Common myeloid progenitor, CD34-positive (primary cell): ENCODE results near the gene OTUD7B.

Source experiments
- CTCF ChIA-PET: fragments of 350-600 bp; sonication (Branson Sonifier 250); formaldehyde crosslinking; loops from one replicate; lab custom pipeline; 2021; ENCODE audit warnings: antibody characterized with exemption; lab: Charles Lee
- POLR2A ChIA-PET: fragments of 350-600 bp; sonication (Branson Sonifier 250); formaldehyde crosslinking; loops from one replicate; lab custom pipeline; 2021; ENCODE audit warnings: antibody characterized with exemption; lab: Charles Lee
- DNase-seq, 3 donors: peaks; one replicate each; pipeline versions ENCODE4 v3.0.0 to v3.0.0-alpha.2; 2013
- H3K27ac ChIP-seq, 2 experiments: 1 replicate in 1 of 2; 2 replicates in 1 of 2; pipeline ENCODE4 v1.7.0; 2013; ENCODE audit warnings: inconsistent platforms in 2 of 2, low read length in 2 of 2, mild to moderate bottlenecking in 2 of 2, low read depth in 1 of 2, moderate library complexity in 1 of 2; ENCODE audit not compliant: severe bottlenecking in 2 of 2, insufficient read depth in 1 of 2, poor library complexity in 1 of 2
- H3K27me3 ChIP-seq, 5 experiments: replicated peaks in 2 of 5; 1 replicate in 3 of 5; 2 replicates in 2 of 5; pipeline versions ENCODE4 v1.6.1 to v1.7.0; 2013; ENCODE audit warnings: low read length in 4 of 5, mild to moderate bottlenecking in 2 of 5, moderate library complexity in 2 of 5, inconsistent platforms in 1 of 5; ENCODE audit not compliant: insufficient read depth in 5 of 5, control insufficient read depth in 4 of 5
- H3K36me3 ChIP-seq, 4 experiments: 1 replicate in 2 of 4; 2 replicates in 2 of 4; pipeline versions ENCODE4 v1.6.1 to v1.7.0; 2013; ENCODE audit warnings: low read length in 3 of 4, control low read depth in 1 of 4, mild to moderate bottlenecking in 1 of 4; ENCODE audit not compliant: control insufficient read depth in 4 of 4, insufficient read depth in 4 of 4
- H3K4me1 ChIP-seq, 4 experiments: 1 replicate in 3 of 4; 2 replicates in 1 of 4; pipeline versions ENCODE4 v1.6.1 to v1.7.1; 2013; ENCODE audit warnings: low read length in 3 of 4, mild to moderate bottlenecking in 3 of 4, control low read depth in 1 of 4, inconsistent platforms in 1 of 4, moderate library complexity in 1 of 4; ENCODE audit not compliant: control insufficient read depth in 4 of 4, insufficient read depth in 4 of 4; ENCODE audit errors: control extremely low read depth in 1 of 4
- H3K4me3 ChIP-seq, 7 experiments: 1 replicate in 4 of 7; 2 replicates in 3 of 7; pipeline versions ENCODE4 v1.5.1 to v1.7.0; 2013; ENCODE audit warnings: mild to moderate bottlenecking in 7 of 7, low read length in 6 of 7, moderate library complexity in 6 of 7, inconsistent platforms in 2 of 7, low read depth in 2 of 7, control low read depth in 1 of 7; ENCODE audit not compliant: insufficient read depth in 4 of 7, control insufficient read depth in 1 of 7; ENCODE audit errors: extremely low read depth in 1 of 7
- H3K9me3 ChIP-seq, 5 experiments: 1 replicate in 4 of 5; 2 replicates in 1 of 5; pipeline versions ENCODE4 v1.6.1 to v1.7.1; 2013; ENCODE audit warnings: low read length in 4 of 5, mild to moderate bottlenecking in 2 of 5, inconsistent platforms in 1 of 5, low read depth in 1 of 5, moderate library complexity in 1 of 5; ENCODE audit not compliant: control insufficient read depth in 4 of 5, insufficient read depth in 2 of 5; ENCODE audit errors: control extremely low read depth in 1 of 5
- WGBS: methylation state at CpG from one replicate; pipeline ENCODE4 v1.1.5; 2013; ENCODE audit not compliant: insufficient coverage; 5-methylcytosine and 5-hydroxymethylcytosine counted together

OTUD7B gene

DNA sequence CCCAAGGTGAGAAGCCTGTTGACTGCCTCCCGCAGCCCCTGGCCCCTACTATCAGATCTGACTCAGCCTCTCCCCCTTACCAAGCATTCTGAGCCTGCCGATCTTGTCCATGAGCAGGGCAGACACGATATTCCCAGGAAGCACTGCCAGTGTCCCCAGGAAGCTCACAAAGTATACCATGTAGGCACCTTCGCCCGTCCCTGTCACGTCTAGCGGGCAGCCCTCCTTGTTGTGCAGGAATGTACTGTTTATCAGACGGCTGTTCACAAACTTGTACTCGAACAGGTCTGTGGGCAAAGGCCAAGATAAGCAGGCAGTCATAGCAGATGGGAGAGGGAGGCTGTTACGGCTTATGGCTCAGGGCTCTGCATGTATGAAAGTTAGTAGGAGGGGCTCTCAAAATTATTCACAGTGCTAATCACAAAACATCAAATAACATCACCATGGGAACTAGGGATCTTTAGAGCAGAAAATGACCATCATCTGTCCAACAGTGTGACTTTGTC is 103.9 kb downstream of the OTUD7B start:
- DNase-seq = peak in 1 of 3 donors; percentile 35
- Histone ChIP-seq H3K4me1 (no peaks in the 10 kb centered on the region), H3K4me3 (no peak overlapping the region), H3K9me3 (no peaks in the 10 kb centered on the region), H3K27me3 (no peaks in the 10 kb centered on the region), H3K27ac (no peak overlapping the region), H3K36me3 (peaks cover 0 to 75% (median 19%) of the 10 kb centered on the region in 4 experiments)
- CTCF ChIA-PET = no interaction called here
- POLR2A ChIA-PET = no interaction called here
- 97% methylated on average over 9 of the region's 10 CpGs for WGBS

DNA sequence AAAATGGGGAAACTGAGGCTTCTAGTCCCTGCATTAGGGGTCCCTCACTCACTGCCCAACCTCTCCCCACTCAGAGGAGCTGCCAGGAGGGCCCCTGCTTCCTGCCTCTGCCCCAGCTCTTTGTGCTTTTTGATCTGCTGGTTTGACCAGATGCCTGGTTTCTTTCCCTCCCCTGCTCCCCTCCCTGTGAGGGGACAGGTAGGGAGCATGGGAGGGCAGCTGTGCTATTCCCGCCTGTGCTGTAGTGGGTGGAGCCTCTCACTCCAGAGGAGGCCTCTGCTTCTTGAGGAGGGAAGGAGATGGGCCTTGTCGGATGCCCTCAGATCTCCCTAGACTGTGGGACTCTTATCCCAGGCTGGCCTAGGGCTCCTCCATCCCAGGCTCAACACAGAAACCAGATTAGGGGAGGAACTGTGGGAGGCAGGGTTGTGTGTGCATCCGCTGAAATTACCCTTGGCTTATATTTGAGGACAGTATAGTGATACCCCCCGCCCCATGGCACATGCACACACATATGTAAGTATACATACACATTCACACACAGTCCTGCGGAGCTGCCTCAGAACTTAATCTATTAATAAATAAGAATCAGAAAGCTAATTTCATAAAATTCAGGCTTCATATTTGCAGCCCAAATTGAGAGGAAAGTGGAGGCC is 106.6 kb downstream of the OTUD7B start:
- CTCF ChIA-PET = interaction anchor here (2.9 kb wide), 1 partner anchor 11 kb away, joined by 9 read pairs; no protein-coding TSS in a partner anchor
- POLR2A ChIA-PET = no interaction called here
- no peak for DNase-seq
- Histone ChIP-seq H3K27me3 (no peaks in the 10 kb centered on the region), H3K27ac (no peak overlapping the region), H3K4me3 (no peak overlapping the region), H3K36me3 (peaks cover 0 to 49% (median 11%) of the 10 kb centered on the region in 4 experiments), H3K4me1 (peaks cover 0 to 14% (median 13%) of the 10 kb centered on the region in 4 experiments), H3K9me3 (no peaks in the 10 kb centered on the region)
- WGBS = no CpG with 5 or more reads among the region's 5 CpGs

DNA sequence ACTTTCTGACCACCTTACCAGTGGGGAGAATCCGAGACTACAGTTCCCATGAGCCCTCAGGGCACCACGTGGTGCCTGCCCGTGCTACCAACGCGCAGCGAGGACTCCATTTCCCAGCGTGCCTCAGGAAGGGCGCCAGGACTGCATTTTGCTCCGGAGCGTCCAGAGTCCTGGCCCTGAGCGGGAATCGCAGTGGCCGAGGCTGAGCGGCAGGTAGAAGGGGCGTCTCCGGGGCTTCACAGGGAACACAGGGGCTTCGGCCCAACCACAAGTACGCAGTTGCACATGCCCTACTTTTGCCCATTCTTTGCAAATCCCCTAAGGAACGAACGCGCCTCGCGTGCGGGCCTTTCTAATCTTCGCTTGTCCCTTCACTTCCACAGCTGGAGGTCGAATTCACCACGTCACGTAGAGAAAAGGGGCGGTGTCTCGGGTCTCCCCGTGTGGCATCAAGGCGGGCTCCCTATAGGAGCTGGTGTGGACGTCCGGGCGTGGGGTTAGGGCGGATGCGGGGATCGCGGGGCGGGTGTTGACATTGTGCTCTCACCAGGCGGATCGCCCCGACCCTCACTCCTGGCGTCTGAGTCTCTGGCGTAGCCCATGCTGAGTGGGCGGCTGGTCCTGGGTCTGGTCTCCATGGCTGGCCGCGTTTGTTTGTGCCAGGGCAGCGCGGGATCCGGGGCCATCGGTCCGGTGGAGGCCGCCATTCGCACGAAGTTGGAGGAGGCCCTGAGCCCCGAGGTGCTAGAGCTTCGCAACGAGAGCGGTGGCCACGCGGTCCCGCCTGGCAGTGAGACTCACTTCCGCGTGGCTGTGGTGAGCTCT is 110.9 kb downstream of the OTUD7B start, which contains the start of gene BOLA1:
BOLA1 (plus strand) TSS at position 109 of the 825 bp plus-strand sequence; CDS start at position 601, 492 bp downstream.
- WGBS = 12% methylated on average over 59 of the region's 65 CpGs
- DNase-seq = peak; percentile 87 to 94 (median 91)
- Histone ChIP-seq H3K27ac (peak within 1 kb of the TSS in 1 of 2 experiments; percentile 67), H3K36me3 (peaks cover 0 to 15% (median 5%) of the 10 kb centered on the region in 4 experiments), H3K4me1 (peaks cover 0 to 14% (median 13%) of the 10 kb centered on the region in 4 experiments), H3K4me3 (peak within 1 kb of the TSS; percentile 32 to 86 (median 68)), H3K9me3 (no peaks in the 10 kb centered on the region), H3K27me3 (no peaks in the 10 kb centered on the region)
- POLR2A ChIA-PET = interaction anchor here (0.8 to 2.5 kb wide), 2 partner anchors 12 to 29 kb away, joined by 3 to 12 read pairs; a partner anchor contains a TSS
- CTCF ChIA-PET = interaction anchor here (0.8 to 2.1 kb wide), 2 partner anchors 11 to 17 kb away, joined by 3 to 8 read pairs; a partner anchor contains a TSS

DNA sequence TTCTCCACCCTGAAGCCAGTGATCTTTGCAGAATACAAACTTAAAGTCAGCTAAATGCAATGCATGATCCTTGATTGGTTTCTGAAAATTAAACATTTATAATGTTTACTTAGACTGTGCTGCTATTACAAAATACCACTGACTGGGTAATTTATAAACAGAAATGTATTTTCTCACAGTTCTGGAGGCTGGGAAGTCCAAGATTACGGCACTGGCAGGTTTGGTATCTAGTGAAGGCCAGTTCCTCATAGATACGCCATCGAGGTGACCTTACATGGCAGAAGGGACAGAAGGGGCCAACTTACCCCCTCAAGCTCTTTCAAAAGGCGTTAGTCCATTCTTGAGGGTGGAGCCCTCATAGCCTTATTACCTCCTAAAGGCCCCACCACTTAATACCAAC is 114.0 kb downstream of the OTUD7B start:
- no peak overlapping the region for H3K4me3 ChIP-seq
- DNase-seq = no peak
- peaks cover 0 to 14% (median 13%) of the 10 kb centered on the region in 4 experiments for H3K4me1 ChIP-seq
- no peak overlapping the region for H3K27ac ChIP-seq
- ChIA-PET POLR2A (no interaction called here), CTCF (no interaction called here)
- WGBS = 80% methylated on average over 1 of the region's 4 CpGs
- H3K36me3 ChIP-seq = no peaks in the 10 kb centered on the region
- no peaks in the 10 kb centered on the region for H3K27me3 ChIP-seq
- H3K9me3 ChIP-seq = no peaks in the 10 kb centered on the region

DNA sequence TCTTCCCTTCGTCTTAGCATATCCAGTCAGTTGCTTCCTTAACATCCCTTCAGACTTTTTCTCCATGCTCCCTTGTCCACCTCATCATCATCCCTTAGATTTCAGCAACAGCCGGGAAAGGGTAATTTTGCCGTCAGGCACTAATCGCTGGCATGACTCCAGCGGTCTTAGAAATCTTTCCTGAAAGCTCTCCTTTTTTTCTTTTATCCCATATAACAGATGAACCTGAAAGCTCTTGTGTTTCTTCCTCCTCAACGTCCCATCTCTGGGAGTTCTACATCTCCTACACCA is 121.6 kb downstream of the OTUD7B start:
- 78% methylated on average over 1 of the region's 6 CpGs for WGBS

DNA sequence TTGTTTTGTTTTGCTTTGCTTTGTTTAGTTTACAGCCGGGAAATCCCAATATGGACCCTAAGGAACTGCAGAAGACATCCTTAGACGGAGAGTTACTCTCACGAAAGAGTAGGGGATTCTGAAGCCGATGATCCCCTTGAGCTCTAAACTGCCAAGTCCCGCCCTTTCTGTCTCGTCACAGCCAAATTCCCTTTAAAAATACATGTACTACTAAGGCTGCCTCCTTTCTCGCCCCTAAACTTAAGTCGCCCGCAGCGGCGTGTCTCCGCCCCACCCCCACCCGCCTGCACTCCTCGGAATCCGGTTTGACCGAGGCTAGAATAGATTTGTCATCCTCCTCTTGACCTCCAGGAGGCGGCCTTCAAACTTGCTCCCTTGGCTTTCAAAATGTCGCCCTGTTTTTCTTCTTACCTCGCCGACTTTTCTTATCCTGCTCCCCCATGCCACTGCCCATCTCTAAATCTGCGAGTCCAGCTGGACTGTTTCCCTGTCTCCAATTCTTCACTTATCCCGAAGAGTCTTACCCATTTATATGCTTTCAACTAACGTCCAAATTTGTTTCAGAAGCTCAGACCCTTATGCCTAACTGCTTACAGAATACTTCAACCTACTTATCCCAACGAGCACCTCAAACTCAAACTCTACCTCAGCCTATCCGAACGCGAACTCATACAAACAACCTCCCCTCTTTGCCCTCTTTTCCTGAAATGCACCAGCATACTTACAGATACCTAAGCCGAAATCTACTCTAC is 122.1 kb downstream of the OTUD7B start:
- Histone ChIP-seq H3K4me1 (peaks cover 9 to 36% (median 21%) of the 10 kb centered on the region in 4 experiments), H3K4me3 (peak overlapping the region in 6 of 7 experiments; percentile 75 to 99 (median 90)), H3K27ac (peak overlapping the region; percentile 89 to 99), H3K27me3 (no peaks in the 10 kb centered on the region), H3K9me3 (no peaks in the 10 kb centered on the region), H3K36me3 (no peaks in the 10 kb centered on the region)
- ChIA-PET POLR2A (interaction anchor here (0.9 to 3.0 kb wide), 9 partner anchors 11 to 292 kb away, joined by 3 to 17 read pairs (median 5); partner anchors contain the start of genes BOLA1 and SF3B4), CTCF (interaction anchor here (0.6 to 4.0 kb wide), 12 partner anchors 11 to 299 kb away, joined by 3 to 16 read pairs (median 4); partner anchors contain the start of gene BOLA1)
- 4% methylated on average over 27 of the region's 28 CpGs for WGBS
- DNase-seq = peak; percentile 93 to 94 (median 93)

More for the DNA sequence above, 121.6 kb downstream of the OTUD7B start:
- Histone ChIP-seq H3K27ac (peak overlapping the region; percentile 89 to 99), H3K4me1 (peaks cover 7 to 31% (median 19%) of the 10 kb centered on the region in 4 experiments), H3K9me3 (no peaks in the 10 kb centered on the region), H3K4me3 (peak overlapping the region in 6 of 7 experiments; percentile 75 to 99 (median 90)), H3K36me3 (no peaks in the 10 kb centered on the region), H3K27me3 (no peaks in the 10 kb centered on the region)
- ChIA-PET POLR2A (interaction anchor here (0.7 kb wide), 1 partner anchor 29 kb away, joined by 4 read pairs; no protein-coding TSS in a partner anchor), CTCF (interaction anchor here (0.6 to 4.0 kb wide), 8 partner anchors 11 to 299 kb away, joined by 3 to 16 read pairs (median 4); partner anchors contain the start of gene BOLA1)
- DNase-seq = no peak
